ENCODE measurements around the gene CHRM4. TPM values are rescaled to one million over a fixed set of nuclear protein-coding genes. Genes with fewer than 3 reads are reported as not detected.

Gene CHRM4
- total and polyA plus RNA-seq, 2 of the 13 experiments (the other 11 are each of a cell fraction or from before 2014, with no cell fraction given): 0.13 to 0.21 TPM

- peak; percentile 99 for TF ChIP-seq ZNF879 (CRISPR knock-in tag; IDR thresholded peaks at IDR 0.05)
- TF ChIP-seq MLXIP (CRISPR knock-in tag; IDR thresholded peaks at IDR 0.05; ENCODE audit: borderline replicate concordance): peak; percentile 97
- peak; percentile 32 for TF ChIP-seq SKI (IDR thresholded peaks at IDR 0.05; ENCODE audit: partially characterized antibody)
- peak; percentile 90 for TF ChIP-seq HOXA3 (CRISPR knock-in tag; IDR thresholded peaks at IDR 0.05)
- no peak for TF ChIP-seq TBL1XR1 (IDR thresholded peaks at IDR 0.05; ENCODE audit: borderline replicate concordance, low read length, partially characterized antibody)
- no peak for TF ChIP-seq SMC3 (IDR thresholded peaks at IDR 0.05; ENCODE audit: low read length)
- TF ChIP-seq RFX1 (IDR thresholded peaks at IDR 0.05): no peak
- TF ChIP-seq MEIS2 (CRISPR knock-in tag; IDR thresholded peaks at IDR 0.05): peak; percentile 99
- peak; percentile 96 for TF ChIP-seq TEAD2 (CRISPR knock-in tag; IDR thresholded peaks at IDR 0.05)
- peak; percentile 92 for TF ChIP-seq SPEN (CRISPR knock-in tag; IDR thresholded peaks at IDR 0.05; ENCODE audit: low read depth)
- TF ChIP-seq RNF219 (CRISPR knock-in tag; IDR thresholded peaks at IDR 0.05): peak; percentile 68; the same call in 1 of the 2 replicates
- no peak for TF ChIP-seq GLMP (CRISPR knock-in tag; IDR thresholded peaks at IDR 0.05; ENCODE audit: borderline replicate concordance)
- no peak for TF ChIP-seq NR2F2 (IDR thresholded peaks at IDR 0.05; ENCODE audit: borderline replicate concordance, low read depth)
- no peak for TF ChIP-seq ZNF282 (IDR thresholded peaks at IDR 0.05; ENCODE audit: partially characterized antibody)
- peak; percentile 99 for TF ChIP-seq ZNF235 (CRISPR knock-in tag; IDR thresholded peaks at IDR 0.05; ENCODE audit: borderline replicate concordance)
- TF ChIP-seq ZNF350 (CRISPR knock-in tag; IDR thresholded peaks at IDR 0.05; ENCODE audit: borderline replicate concordance, low read depth): peak; percentile 94
- TF ChIP-seq PHF8 (CRISPR knock-in tag; IDR thresholded peaks at IDR 0.05): peak; percentile 57
- TF ChIP-seq ZNF512B (CRISPR knock-in tag; IDR thresholded peaks at IDR 0.05; ENCODE audit: borderline replicate concordance): no peak
- no peak for TF ChIP-seq CREM (IDR thresholded peaks at IDR 0.05)
- TF ChIP-seq CREM (CRISPR knock-in tag; IDR thresholded peaks at IDR 0.05): no peak
These were observed 1.1 kb upstream of the CHRM4 start (continued) for GRCh38 chr11:46392421-46393230.
